Measurements from ENCODE around the gene GNA15. TPM values are rescaled to one million over a fixed set of nuclear protein-coding genes. Genes with fewer than 3 reads are reported as not detected.

GNA15 gene
- total RNA-seq, 3 donors from 2014 or later: 7.8 to 16.2 (median 8.5) TPM

DNA sequence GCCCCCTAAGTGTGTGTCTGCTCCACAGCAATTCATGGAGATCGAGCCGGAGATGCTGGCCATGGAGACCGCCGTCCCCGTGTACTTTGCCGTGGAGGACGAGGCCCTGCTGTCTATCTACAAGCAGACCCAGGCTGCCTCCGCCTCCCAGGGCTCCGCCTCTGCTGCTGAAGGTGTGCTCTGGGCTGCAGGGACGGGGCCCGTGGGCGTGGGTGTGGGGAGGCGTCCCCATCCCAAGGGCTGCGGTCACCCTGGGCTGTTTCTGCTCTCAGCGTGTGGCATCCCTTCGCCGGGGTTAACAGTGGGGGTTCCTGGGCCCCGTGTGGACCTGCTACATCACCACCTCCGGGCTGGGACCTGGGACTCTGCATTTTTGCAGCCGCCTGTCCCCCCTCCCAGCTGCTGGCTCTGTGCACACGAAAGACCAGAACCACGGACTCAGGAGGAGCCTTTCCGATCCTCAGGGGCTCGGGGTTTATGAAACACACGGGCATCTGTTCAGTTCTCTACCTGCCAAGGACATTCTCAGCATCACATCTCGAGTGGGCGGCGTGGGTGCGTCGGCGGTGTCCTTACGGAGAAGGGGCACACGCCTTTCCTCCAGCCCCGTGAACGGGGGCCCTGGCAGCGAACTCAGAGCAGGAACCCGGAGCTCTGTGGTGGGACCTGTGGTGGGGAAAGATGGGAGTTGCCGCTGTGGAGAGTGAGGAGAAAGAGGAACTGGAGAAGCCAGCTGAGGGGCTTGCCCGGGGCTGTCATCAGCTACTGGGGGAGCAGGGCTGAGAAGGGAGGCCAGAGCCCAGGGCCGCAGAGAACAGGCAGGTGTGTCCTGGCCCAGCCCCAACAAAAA, 57.6 kb downstream of the GNA15 start:
- Histone ChIP-seq H3K27ac (no peak overlapping the region), H3K27me3 (no peaks in the 10 kb centered on the region), H3K9me3 (no peaks in the 10 kb centered on the region), H3K4me1 (no peaks in the 10 kb centered on the region), H3K4me3 (no peak overlapping the region), H3K36me3 (no peaks in the 10 kb centered on the region)
- DNase-seq (ENCODE audit: low spot score in 2 of 2): no peak
- intact Hi-C loops (cut with DNase I; ENCODE audit: low total_unique reads): no loop called here
- TF ChIP-seq, protein P1, sequence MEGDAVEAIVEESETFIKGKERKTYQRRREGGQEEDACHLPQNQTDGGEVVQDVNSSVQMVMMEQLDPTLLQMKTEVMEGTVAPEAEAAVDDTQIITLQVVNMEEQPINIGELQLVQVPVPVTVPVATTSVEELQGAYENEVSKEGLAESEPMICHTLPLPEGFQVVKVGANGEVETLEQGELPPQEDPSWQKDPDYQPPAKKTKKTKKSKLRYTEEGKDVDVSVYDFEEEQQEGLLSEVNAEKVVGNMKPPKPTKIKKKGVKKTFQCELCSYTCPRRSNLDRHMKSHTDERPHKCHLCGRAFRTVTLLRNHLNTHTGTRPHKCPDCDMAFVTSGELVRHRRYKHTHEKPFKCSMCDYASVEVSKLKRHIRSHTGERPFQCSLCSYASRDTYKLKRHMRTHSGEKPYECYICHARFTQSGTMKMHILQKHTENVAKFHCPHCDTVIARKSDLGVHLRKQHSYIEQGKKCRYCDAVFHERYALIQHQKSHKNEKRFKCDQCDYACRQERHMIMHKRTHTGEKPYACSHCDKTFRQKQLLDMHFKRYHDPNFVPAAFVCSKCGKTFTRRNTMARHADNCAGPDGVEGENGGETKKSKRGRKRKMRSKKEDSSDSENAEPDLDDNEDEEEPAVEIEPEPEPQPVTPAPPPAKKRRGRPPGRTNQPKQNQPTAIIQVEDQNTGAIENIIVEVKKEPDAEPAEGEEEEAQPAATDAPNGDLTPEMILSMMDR (IDR thresholded peaks at IDR 0.05): no peak
- TF ChIP-seq POLR2AphosphoS5 (IDR thresholded peaks at IDR 0.05) (no peak), POLR2A (IDR thresholded peaks at IDR 0.05) (no peak)

DNA sequence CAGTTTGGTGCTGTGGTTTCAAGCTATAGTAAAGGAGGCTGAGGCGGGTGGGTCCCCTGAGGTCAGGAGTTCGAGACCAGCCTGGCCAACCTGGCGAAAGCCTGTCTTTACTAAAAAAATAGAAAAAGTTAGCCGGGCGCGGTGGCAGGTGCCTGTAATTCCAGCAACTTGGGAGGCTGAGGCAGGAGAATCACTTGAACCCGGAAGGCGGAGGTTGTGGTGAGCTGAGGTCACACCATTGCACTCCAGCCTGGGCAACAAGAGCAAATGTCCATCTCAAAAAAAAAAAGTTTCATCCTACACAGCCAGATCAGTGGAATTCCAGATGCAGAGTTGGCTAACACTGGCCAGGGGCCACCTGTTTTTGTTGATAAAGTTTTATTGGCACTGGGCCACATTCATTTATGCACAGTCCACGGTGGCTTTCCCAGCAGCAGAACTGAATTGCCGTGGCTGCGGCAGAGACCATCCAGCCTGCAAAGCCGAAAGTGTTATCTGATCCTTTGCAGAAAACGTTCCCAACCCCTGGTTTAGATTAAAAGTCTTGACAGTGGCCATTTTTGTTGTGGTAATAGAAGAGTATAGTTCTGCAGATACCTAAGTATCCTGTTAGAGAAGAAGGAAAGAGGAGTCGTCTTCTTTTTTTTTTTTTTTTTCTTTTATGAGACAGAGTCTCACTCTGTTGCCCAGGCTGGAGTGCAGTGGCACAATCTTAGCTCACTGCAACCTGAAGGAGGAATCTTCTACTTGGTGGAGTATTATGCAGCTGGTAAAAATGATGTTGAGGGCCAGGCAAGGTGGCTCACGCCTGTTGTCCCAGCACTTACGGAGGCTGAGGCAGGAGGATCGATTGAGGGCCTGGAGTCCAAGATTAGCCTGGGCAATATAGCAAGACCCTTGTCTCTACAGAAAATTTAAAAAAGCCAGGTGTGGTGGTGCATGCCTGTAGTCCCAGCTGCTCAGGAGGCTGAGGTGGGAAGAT, 58.6 kb downstream of the GNA15 start:
- Histone ChIP-seq H3K9me3 (no peaks in the 10 kb centered on the region), H3K27ac (no peak overlapping the region), H3K27me3 (no peaks in the 10 kb centered on the region), H3K4me1 (no peaks in the 10 kb centered on the region), H3K4me3 (no peak overlapping the region), H3K36me3 (no peaks in the 10 kb centered on the region)
- intact Hi-C loops (cut with DNase I; ENCODE audit: low total_unique reads): no loop called here
- no peak for DNase-seq (ENCODE audit: low spot score in 2 of 2)
- TF ChIP-seq POLR2AphosphoS5 (IDR thresholded peaks at IDR 0.05): no peak
- no peak for TF ChIP-seq POLR2A (IDR thresholded peaks at IDR 0.05)
- TF ChIP-seq, protein P1 (IDR thresholded peaks at IDR 0.05): no peak

DNA sequence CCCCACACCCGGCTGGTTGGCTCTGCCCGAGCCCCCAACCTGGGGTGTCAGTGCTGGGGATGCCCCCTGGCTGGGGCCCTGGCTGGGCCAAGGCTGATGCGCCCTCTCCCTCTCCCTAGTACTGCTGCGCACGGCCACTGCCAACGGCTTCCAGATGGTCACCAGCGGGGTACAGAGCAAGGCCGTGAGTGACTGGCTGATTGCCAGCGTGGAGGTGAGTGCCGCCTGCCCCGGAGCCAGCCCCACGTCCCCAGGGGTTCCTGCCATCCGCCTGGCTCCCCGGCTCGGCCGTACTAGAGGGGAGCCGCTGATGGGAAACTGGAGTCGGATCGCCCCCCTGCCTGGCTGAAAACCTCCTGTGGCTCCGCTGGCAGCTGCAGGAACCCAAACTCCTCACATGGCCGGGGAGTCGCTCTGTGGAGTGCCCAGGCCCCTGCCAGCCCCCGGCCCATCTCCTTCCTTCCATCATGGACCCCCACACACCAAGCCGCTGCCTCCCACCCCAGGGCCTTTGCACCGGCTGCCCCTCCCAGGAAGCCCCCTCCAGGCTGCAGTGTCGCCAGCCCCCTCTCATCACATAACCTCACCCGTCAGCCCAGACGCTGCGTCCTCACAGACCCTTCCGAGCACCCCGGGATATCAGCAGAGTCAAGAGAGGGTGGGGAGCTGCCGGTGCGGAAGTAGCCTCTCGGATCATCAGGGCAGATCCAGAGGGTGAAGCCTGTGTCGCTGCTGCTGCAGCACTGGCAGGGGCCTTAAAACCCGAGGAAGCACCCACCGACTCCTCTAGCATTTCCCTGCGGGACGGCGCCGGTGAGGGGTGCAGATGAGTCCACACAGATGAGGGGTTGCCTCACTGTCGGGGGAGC, 60.5 kb downstream of the GNA15 start:
- intact Hi-C loops (cut with DNase I; ENCODE audit: low total_unique reads): no loop called here
- H3K36me3 ChIP-seq: no peaks in the 10 kb centered on the region
- no peak overlapping the region for H3K4me3 ChIP-seq
- no peak for DNase-seq (ENCODE audit: low spot score in 2 of 2)
- H3K9me3 ChIP-seq: no peaks in the 10 kb centered on the region
- no peak for TF ChIP-seq POLR2AphosphoS5 (IDR thresholded peaks at IDR 0.05)
- TF ChIP-seq, protein P1 (IDR thresholded peaks at IDR 0.05): no peak
- no peak for TF ChIP-seq POLR2A (IDR thresholded peaks at IDR 0.05)
- H3K4me1 ChIP-seq: no peaks in the 10 kb centered on the region
- no peaks in the 10 kb centered on the region for H3K27me3 ChIP-seq
- no peak overlapping the region for H3K27ac ChIP-seq

DNA sequence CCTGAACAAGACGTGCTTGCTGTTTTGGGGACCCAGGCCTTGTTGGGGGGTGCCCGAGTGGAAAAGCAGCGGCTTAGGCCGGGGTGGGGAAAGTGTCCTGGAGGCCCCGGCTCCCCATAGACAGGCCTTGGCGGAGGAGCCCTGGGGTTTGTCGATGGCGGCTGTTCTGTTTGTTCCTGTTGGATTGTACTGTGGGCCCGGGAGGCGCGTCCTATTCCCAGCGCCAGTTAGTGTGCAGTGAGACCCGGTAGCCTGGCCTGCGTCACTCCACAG, 61.0 kb downstream of the GNA15 start:
- intact Hi-C loops (cut with DNase I; ENCODE audit: low total_unique reads): no loop called here
- TF ChIP-seq POLR2A (IDR thresholded peaks at IDR 0.05): no peak
- no peak for TF ChIP-seq POLR2AphosphoS5 (IDR thresholded peaks at IDR 0.05)
- TF ChIP-seq, protein P1 (IDR thresholded peaks at IDR 0.05): no peak
- no peaks in the 10 kb centered on the region for H3K4me1 ChIP-seq
- no peak overlapping the region for H3K27ac ChIP-seq
- H3K36me3 ChIP-seq: no peaks in the 10 kb centered on the region
- H3K4me3 ChIP-seq: no peak overlapping the region
- H3K9me3 ChIP-seq: no peaks in the 10 kb centered on the region
- no peaks in the 10 kb centered on the region for H3K27me3 ChIP-seq
- no peak for DNase-seq (ENCODE audit: low spot score in 2 of 2)

Data from breast epithelium (tissue), 4 donors.